ENCODE data around the gene SSH3. TPM values are rescaled to one million over a fixed set of nuclear protein-coding genes. Genes with fewer than 3 reads are reported as not detected.

SSH3 gene
- total and polyA plus RNA-seq, 3 experiments from 2014 or later, result 3.5 to 10.6 (median 8.4) TPM

- ChIA-PET POLR2A (interaction anchor here (0.7 kb wide), 1 partner anchor 53 kb away, joined by 3 read pairs; the partner anchor contains the start of gene PPP1CA), CTCF (interaction anchor here (1.4 to 19.6 kb wide), 5 partner anchors 8 to 82 kb away, joined by 3 to 860 read pairs (median 18); partner anchors contain the start of genes CLCF1, GRK2 and RAD9A)
- Mint-ChIP-seq H3K27ac (peak overlapping the region in 4 of 8 donors; percentile 14 to 74 (median 64)), H3K36me3 (peaks cover 0 to 10% (median 2%) of the 10 kb centered on the region in 3 donors), H3K4me3 (no peak overlapping the region), H3K27me3 (no peaks in the 10 kb centered on the region), H3K9me3 (no peaks in the 10 kb centered on the region), H3K4me1 (peaks cover 27 to 64% (median 54%) of the 10 kb centered on the region in 3 donors)
- no peaks in the 10 kb centered on the region for H3K36me3 ChIP-seq (ENCODE audit: insufficient read depth, low read length)
- no peak for DNase-seq
- H3K4me3 ChIP-seq (ENCODE audit: low read length), result no peak overlapping the region
- no peaks in the 10 kb centered on the region for H3K27me3 ChIP-seq (ENCODE audit: insufficient read depth, low read length, poor library complexity, severe bottlenecking)
- no peak overlapping the region for H3K27ac ChIP-seq (ENCODE audit: low read depth, low read length)
- H3K9me3 ChIP-seq (ENCODE audit: low read length), result no peaks in the 10 kb centered on the region
- H3K4me1 ChIP-seq (ENCODE audit: insufficient read depth, low read length), result peaks cover 55% of the 10 kb centered on the region
These were observed 44.8 kb downstream of the SSH3 start for GRCh38 chr11:67347964-67348749.

GRCh38 chr11:67349036-67349435 is 45.7 kb downstream of the SSH3 start:
- no peaks in the 10 kb centered on the region for H3K9me3 Mint-ChIP-seq
- H3K36me3 Mint-ChIP-seq, result peaks cover 0 to 12% (median 2%) of the 10 kb centered on the region in 3 donors
- Histone ChIP-seq H3K9me3 (ENCODE audit: low read length) (no peaks in the 10 kb centered on the region), H3K4me1 (ENCODE audit: insufficient read depth, low read length) (peaks cover 54% of the 10 kb centered on the region), H3K36me3 (ENCODE audit: insufficient read depth, low read length) (no peaks in the 10 kb centered on the region), H3K27ac (ENCODE audit: low read depth, low read length) (no peak overlapping the region), H3K4me3 (ENCODE audit: low read length) (no peak overlapping the region), H3K27me3 (ENCODE audit: insufficient read depth, low read length, poor library complexity, severe bottlenecking) (no peaks in the 10 kb centered on the region)
- no peaks in the 10 kb centered on the region for H3K27me3 Mint-ChIP-seq
- peak overlapping the region in 7 of 8 donors; percentile 1 to 86 (median 66) for H3K27ac Mint-ChIP-seq
- no peak overlapping the region for H3K4me3 Mint-ChIP-seq
- H3K4me1 Mint-ChIP-seq, result peaks cover 31 to 70% (median 59%) of the 10 kb centered on the region in 3 donors
- DNase-seq, result no peak
- POLR2A ChIA-PET, result interaction anchor here (0.9 kb wide), 1 partner anchor 32 kb away, joined by 4 read pairs; no protein-coding TSS in a partner anchor
- CTCF ChIA-PET, result interaction anchor here (1.0 to 19.6 kb wide), 2 partner anchors 11 to 32 kb away, joined by 3 to 860 read pairs; partner anchors contain the start of genes CLCF1 and RAD9A

- Histone ChIP-seq H3K36me3 (ENCODE audit: insufficient read depth, low read length) (no peaks in the 10 kb centered on the region), H3K27ac (ENCODE audit: low read depth, low read length) (no peak overlapping the region), H3K4me3 (ENCODE audit: low read length) (no peak overlapping the region), H3K27me3 (ENCODE audit: insufficient read depth, low read length, poor library complexity, severe bottlenecking) (no peaks in the 10 kb centered on the region), H3K9me3 (ENCODE audit: low read length) (no peaks in the 10 kb centered on the region), H3K4me1 (ENCODE audit: insufficient read depth, low read length) (peaks cover 54% of the 10 kb centered on the region)
- CTCF ChIA-PET, result interaction anchor here (1.0 to 19.6 kb wide), 2 partner anchors 11 to 32 kb away, joined by 3 to 860 read pairs; partner anchors contain the start of genes CLCF1 and RAD9A
- Mint-ChIP-seq H3K27me3 (no peaks in the 10 kb centered on the region), H3K27ac (peak overlapping the region in 6 of 8 donors; percentile 17 to 86 (median 70)), H3K4me3 (no peak overlapping the region), H3K9me3 (no peaks in the 10 kb centered on the region), H3K36me3 (peaks cover 0 to 12% (median 2%) of the 10 kb centered on the region in 3 donors), H3K4me1 (peaks cover 32 to 70% (median 59%) of the 10 kb centered on the region in 3 donors)
- DNase-seq, result no peak
- POLR2A ChIA-PET, result interaction anchor here (0.9 kb wide), 1 partner anchor 31 kb away, joined by 4 read pairs; no protein-coding TSS in a partner anchor
These were observed 46.1 kb downstream of the SSH3 start for GRCh38 chr11:67349457-67349856.

- ChIA-PET POLR2A (interaction anchor here (1.8 kb wide), 1 partner anchor 42 kb away, joined by 7 read pairs; the partner anchor contains the start of gene RAD9A), CTCF (interaction anchor here (0.7 to 19.6 kb wide), 12 partner anchors 13 to 116 kb away, joined by 3 to 860 read pairs (median 8); partner anchors contain the start of genes ANKRD13D, CLCF1, PPP1CA and RAD9A)
- Mint-ChIP-seq H3K4me1 (peaks cover 33 to 71% (median 61%) of the 10 kb centered on the region in 3 donors), H3K9me3 (no peaks in the 10 kb centered on the region), H3K27me3 (no peaks in the 10 kb centered on the region), H3K27ac (peak overlapping the region in 5 of 8 donors; percentile 6 to 86 (median 74)), H3K4me3 (no peak overlapping the region), H3K36me3 (peaks cover 0 to 12% (median 2%) of the 10 kb centered on the region in 3 donors)
- no peak overlapping the region for H3K27ac ChIP-seq (ENCODE audit: low read depth, low read length)
- peaks cover 54% of the 10 kb centered on the region for H3K4me1 ChIP-seq (ENCODE audit: insufficient read depth, low read length)
- no peak for DNase-seq
- no peaks in the 10 kb centered on the region for H3K27me3 ChIP-seq (ENCODE audit: insufficient read depth, low read length, poor library complexity, severe bottlenecking)
- H3K9me3 ChIP-seq (ENCODE audit: low read length), result no peaks in the 10 kb centered on the region
- no peak overlapping the region for H3K4me3 ChIP-seq (ENCODE audit: low read length)
- H3K36me3 ChIP-seq (ENCODE audit: insufficient read depth, low read length), result no peaks in the 10 kb centered on the region
These were observed 46.7 kb downstream of the SSH3 start for GRCh38 chr11:67349928-67350465.

- no peaks in the 10 kb centered on the region for H3K36me3 ChIP-seq (ENCODE audit: insufficient read depth, low read length)
- H3K4me1 Mint-ChIP-seq, result peaks cover 30 to 59% (median 52%) of the 10 kb centered on the region in 3 donors
- H3K27me3 Mint-ChIP-seq, result no peaks in the 10 kb centered on the region
- peak overlapping the region; percentile 67 to 98 (median 80) for H3K4me3 Mint-ChIP-seq
- POLR2A ChIA-PET, result interaction anchor here (0.6 to 4.1 kb wide), 6 partner anchors 23 to 229 kb away, joined by 3 to 51 read pairs (median 6); partner anchors contain the start of genes CLCF1, PPP1CA and RAD9A
- H3K27ac ChIP-seq (ENCODE audit: low read depth, low read length), result no peak overlapping the region
- peak; percentile 55 to 77 (median 63) for DNase-seq
- H3K9me3 ChIP-seq (ENCODE audit: low read length), result no peaks in the 10 kb centered on the region
- H3K27me3 ChIP-seq (ENCODE audit: insufficient read depth, low read length, poor library complexity, severe bottlenecking), result no peaks in the 10 kb centered on the region
- H3K36me3 Mint-ChIP-seq, result peaks cover 0 to 12% (median 2%) of the 10 kb centered on the region in 3 donors
- peak overlapping the region; percentile 88 to 97 (median 93) for H3K27ac Mint-ChIP-seq
- H3K9me3 Mint-ChIP-seq, result no peaks in the 10 kb centered on the region
- peak overlapping the region; percentile 1 for H3K4me3 ChIP-seq (ENCODE audit: low read length)
- H3K4me1 ChIP-seq (ENCODE audit: insufficient read depth, low read length), result peaks cover 41% of the 10 kb centered on the region
- CTCF ChIA-PET, result interaction anchor here (0.7 to 19.6 kb wide), 36 partner anchors 8 to 278 kb away, joined by 3 to 860 read pairs (median 5); partner anchors contain the start of genes AIP, ANKRD13D, CDK2AP2 and CLCF1
These were observed 48.1 kb downstream of the SSH3 start for GRCh38 chr11:67351275-67352005.

- Mint-ChIP-seq H3K36me3 (peaks cover 0 to 12% (median 2%) of the 10 kb centered on the region in 3 donors), H3K4me1 (peaks cover 35 to 67% (median 56%) of the 10 kb centered on the region in 3 donors), H3K27ac (peak overlapping the region; percentile 97 to 99 (median 98)), H3K27me3 (no peaks in the 10 kb centered on the region), H3K9me3 (no peaks in the 10 kb centered on the region), H3K4me3 (peak overlapping the region; percentile 92 to 98 (median 95))
- Histone ChIP-seq H3K36me3 (ENCODE audit: insufficient read depth, low read length) (no peaks in the 10 kb centered on the region), H3K27ac (ENCODE audit: low read depth, low read length) (peak overlapping the region; percentile 96), H3K4me3 (ENCODE audit: low read length) (peak overlapping the region; percentile 96), H3K4me1 (ENCODE audit: insufficient read depth, low read length) (peaks cover 50% of the 10 kb centered on the region), H3K9me3 (ENCODE audit: low read length) (no peaks in the 10 kb centered on the region), H3K27me3 (ENCODE audit: insufficient read depth, low read length, poor library complexity, severe bottlenecking) (no peaks in the 10 kb centered on the region)
- POLR2A ChIA-PET, result interaction anchor here (0.6 to 4.1 kb wide), 27 partner anchors 8 to 790 kb away, joined by 3 to 51 read pairs (median 5); partner anchors contain the start of genes AIP, ANKRD13D, CLCF1 and KDM2A
- CTCF ChIA-PET, result interaction anchor here (0.6 to 19.6 kb wide), 15 partner anchors 10 to 153 kb away, joined by 3 to 860 read pairs (median 7); partner anchors contain the start of genes CLCF1, GPR152, PITPNM1 and PPP1CA
- DNase-seq, result peak in 1 of 5 donors; percentile 55
These were observed 49.4 kb downstream of the SSH3 start for GRCh38 chr11:67352546-67353316.

Data from CD8-positive, alpha-beta memory T cell (primary cell).